Measurements from ENCODE around the gene TPP2.

DNA sequence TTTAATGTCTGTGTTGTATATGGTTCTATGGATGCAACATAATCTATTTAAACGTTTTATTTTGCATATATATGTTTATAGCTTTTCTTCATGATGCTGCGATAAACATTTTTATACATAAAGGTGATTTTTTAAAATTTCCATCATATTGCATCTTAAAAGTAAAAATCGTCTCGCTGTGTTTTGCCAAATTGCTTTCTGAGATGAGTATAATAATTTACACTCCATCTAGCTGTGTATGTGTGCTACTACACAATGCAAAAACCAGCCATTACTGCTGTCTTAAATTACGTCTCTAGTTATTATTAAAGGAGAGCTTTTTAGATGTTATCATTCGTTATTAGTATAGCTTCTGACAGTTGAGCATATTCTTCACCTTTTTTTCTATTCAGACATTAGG, 60.8 kb downstream of the TPP2 start:
- TF ChIP-seq, protein P1, sequence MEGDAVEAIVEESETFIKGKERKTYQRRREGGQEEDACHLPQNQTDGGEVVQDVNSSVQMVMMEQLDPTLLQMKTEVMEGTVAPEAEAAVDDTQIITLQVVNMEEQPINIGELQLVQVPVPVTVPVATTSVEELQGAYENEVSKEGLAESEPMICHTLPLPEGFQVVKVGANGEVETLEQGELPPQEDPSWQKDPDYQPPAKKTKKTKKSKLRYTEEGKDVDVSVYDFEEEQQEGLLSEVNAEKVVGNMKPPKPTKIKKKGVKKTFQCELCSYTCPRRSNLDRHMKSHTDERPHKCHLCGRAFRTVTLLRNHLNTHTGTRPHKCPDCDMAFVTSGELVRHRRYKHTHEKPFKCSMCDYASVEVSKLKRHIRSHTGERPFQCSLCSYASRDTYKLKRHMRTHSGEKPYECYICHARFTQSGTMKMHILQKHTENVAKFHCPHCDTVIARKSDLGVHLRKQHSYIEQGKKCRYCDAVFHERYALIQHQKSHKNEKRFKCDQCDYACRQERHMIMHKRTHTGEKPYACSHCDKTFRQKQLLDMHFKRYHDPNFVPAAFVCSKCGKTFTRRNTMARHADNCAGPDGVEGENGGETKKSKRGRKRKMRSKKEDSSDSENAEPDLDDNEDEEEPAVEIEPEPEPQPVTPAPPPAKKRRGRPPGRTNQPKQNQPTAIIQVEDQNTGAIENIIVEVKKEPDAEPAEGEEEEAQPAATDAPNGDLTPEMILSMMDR (IDR thresholded peaks at IDR 0.05 in 4 of 5, conservative IDR thresholded peaks at IDR 0.05 in 1 of 5): peak in 1 of 5 experiments; percentile 36
- TF ChIP-seq POLR2A (IDR thresholded peaks at IDR 0.05): no peak
